GM12801 (cell line): ENCODE results near the gene TRPM3.

ENCODE experiments used
- CTCF ChIP-seq: IDR thresholded peaks from one replicate; pipeline ENCODE4 v1.5.1; 2011; ENCODE audit warnings: control low read depth; ENCODE audit not compliant: insufficient read length; ENCODE audit errors: extremely low read depth

Gene TRPM3

GRCh38 chr9:70590315-70590677 lies 531.1 kb downstream of the TRPM3 start:
- no peak for TF ChIP-seq CTCF

GRCh38 chr9:70589571-70590314 lies 531.7 kb downstream of the TRPM3 start:
- TF ChIP-seq CTCF = no peak

- no peak for TF ChIP-seq CTCF
These were observed 532.4 kb downstream of the TRPM3 start for GRCh38 chr9:70588999-70589398.

GRCh38 chr9:70588381-70588780 lies 533.0 kb downstream of the TRPM3 start:
- TF ChIP-seq CTCF = no peak

DNA sequence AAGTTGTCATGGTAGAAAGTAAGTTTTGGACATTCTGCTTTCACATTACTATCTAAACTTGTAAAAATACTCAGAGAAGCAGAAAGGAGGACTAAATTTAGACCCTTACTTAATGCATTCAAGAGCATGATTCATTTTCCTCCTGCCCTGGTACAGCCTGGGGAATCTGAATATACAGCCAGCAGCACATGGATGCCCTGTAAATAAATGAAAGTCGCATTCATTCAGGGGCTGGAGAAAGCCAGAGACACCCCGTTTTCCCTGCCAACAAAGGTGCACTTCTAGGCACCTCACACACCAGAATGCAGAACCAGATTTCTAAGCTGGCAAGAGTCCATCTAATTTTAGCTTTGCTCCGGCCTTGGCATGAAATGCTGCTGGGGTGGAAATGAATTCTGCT lies 534.2 kb downstream of the TRPM3 start:
- TF ChIP-seq CTCF = no peak

DNA sequence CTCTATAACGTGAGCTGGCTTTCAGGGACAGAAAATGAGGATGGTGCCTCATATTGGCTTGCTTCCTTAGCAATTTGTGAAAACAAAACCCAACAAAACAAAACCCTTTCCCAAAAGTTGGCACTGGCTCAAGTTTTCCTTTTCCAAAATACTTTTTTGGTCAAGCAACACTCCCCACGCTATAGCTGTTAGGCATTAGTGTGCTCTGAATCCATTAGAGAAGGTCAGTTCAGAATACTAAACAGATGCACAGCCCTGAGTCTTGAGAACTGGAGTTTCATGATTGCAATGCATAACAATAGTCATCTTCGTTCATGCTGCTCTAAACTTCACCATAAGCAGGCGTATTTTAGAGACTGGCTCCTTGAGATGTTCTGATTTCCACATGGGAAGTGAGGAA lies 534.9 kb downstream of the TRPM3 start:
- TF ChIP-seq CTCF = no peak

- no peak for TF ChIP-seq CTCF
These were observed 539.5 kb downstream of the TRPM3 start for GRCh38 chr9:70581955-70582350.
